Stimulated activated CD8-positive, alpha-beta memory T cell treated with anti-CD3 and anti-CD28 coated beads, Interleukin-15, amount 100 ng/mL, for 1 hour (primary cell): Measurements from ENCODE around the gene PCNT.
A peak's percentile ranks its signal among the peaks of the same experiment; 100 is the strongest.

Source experiments
- DNase-seq: peaks from one replicate; pipeline ENCODE4 v3.0.0-alpha.2; 2020; ENCODE audit warnings: low read depth

PCNT gene

DNA sequence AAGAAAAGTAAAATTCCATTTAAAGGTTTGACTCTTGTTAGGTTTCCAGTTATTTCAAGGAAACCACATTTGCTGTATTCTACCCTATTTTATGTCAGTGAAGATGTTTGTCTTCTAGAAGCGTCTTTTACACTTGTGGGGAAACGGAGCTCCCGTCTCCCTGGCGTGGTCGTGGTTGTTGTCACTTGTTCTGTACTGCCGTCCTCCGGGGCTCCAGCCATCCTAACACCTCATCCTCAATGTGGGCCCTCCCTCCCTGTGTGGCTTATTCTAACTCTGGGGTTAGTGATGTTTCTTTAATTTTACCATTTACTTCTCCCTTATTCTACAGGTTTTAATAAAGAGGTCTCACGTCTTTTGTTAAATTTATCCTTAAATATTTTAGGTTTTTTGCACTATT is 82.0 kb downstream of the PCNT start:
- no peak for DNase-seq

DNA sequence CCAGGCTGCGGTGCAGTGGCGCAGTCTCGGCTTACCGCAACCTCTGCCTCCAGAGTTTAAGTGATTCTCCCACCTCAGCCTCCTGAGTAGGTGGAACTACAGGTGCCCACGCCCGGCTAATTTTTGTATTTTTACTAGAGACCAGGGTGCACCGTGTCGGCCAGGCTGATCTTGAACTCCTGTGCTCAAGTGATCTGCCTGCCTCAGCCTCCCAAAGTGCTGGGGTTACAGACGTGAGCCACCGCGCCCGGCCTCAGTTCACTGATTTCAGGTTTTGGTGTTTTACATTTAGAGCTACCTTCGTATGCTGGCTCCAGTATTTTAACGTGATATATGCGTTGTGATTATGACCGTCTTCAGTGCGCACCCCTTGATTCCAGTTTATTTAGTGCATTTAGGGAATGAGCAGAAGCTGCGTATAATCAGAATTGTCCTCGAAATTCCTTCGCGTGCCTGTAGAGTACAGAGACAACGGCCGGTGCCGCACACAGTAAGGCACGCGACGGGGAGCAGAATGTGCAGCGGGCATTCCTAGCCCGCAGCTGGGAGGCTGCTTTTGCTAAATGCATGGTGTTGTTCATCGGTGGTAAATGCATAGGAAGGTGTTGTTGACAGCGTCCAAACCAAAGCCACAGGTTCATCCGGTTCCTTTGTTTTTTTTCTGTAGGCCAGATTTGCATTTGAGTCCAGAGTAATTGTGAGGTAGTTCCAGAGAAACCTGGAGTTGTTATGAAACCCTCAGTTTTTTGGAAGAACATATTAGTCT is 85.9 kb downstream of the PCNT start:
- DNase-seq: no peak

DNA sequence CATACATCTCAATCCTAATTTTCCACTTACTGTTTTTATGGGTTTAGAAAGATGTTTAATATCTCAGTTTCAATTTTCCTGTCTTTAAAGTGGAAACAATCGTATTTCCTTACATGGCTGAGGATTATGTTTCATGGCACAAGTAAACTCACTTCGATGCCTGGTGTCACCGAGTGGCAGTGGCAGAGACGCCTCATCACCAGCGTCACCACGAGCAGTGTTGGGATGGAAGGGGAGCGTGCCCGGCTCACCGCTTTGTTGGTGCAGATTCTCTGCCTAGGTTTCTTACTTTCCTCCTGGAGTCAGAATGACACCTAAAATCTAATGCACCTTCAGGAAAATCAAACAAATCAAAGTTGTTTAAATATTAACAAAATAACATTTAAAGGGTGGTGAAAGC is 86.6 kb downstream of the PCNT start:
- DNase-seq: no peak

DNA sequence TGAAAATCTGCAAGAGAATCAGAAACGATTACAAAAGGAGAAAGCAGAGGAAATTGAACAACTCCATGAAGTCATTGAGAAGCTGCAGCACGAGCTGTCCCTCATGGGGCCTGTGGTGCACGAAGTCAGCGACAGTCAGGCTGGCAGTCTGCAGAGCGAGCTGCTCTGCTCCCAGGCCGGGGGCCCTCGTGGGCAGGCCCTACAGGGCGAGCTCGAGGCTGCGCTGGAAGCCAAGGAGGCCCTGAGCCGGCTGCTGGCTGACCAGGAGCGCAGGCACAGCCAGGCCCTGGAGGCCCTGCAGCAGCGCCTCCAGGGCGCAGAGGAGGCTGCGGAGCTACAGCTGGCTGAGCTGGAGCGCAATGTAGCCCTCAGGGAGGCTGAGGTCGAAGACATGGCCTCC is 87.3 kb downstream of the PCNT start:
- no peak for DNase-seq

DNA sequence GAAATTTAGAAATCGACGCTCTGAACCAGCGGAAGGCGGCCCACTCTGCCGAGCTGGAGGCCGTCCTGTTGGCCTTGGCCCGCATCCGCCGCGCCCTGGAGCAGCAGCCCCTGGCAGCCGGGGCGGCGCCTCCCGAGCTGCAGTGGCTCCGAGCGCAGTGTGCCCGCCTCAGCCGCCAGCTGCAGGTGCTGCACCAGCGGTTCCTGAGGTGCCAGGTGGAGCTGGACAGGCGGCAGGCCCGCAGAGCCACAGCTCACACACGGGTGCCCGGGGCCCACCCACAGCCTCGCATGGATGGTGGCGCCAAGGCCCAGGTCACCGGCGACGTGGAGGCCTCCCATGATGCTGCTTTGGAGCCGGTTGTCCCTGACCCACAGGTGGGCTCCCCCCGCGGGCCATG is 87.7 kb downstream of the PCNT start:
- no peak for DNase-seq

DNA sequence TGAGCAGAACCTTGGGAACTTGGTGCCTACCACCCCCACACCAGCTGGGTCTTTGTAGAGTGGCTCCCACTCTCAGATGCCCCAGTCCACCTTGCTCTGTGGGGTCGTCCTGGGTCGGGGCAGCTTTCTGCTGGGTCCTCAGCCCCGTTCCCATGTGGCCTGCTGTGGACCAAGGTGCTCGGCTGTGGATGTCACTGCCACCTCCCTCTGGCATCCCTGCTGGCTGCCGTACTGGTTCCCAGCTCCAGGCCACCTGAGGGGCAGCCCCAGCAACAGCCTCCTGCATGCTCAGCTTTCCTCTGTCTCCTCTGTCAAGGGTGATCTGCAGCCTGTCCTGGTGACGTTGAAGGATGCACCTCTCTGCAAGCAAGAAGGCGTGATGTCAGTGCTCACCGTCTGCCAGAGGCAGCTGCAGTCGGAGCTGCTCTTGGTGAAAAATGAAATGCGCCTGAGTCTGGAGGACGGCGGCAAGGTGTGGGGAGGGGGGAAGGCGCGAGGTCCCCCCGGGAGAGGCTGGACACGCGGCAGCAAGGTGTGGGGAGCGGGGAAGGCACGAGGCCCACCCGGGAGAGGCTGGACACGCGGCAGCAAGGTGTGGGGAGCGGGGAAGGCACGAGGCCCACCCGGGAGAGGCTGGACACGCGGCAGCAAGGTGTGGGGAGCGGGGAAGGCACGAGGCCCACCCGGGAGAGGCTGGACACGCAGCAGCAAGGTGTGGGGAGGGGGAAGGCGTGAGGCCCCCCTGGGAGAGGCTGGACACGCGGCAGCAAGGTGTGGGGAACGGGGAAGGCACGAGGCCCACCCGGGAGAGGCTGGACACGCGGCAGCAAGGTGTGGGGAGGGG is 88.8 kb downstream of the PCNT start:
- no peak for DNase-seq

DNA sequence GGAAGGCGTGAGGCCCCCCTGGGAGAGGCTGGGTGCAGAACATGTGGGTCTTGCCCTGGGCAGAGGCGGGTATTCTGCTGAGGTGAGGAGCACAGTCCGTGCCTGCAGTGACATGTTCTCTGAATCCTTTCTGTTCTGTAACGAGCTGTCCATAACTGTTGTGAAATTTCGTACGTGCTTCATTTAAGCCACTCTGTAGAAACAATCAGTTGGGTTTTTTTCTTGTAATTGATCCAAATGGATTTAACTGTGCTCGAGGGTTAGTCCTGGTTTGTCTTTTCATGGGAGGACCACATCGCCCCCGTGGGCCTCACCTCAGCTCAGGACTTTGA is 89.4 kb downstream of the PCNT start:
- DNase-seq: no peak

DNA sequence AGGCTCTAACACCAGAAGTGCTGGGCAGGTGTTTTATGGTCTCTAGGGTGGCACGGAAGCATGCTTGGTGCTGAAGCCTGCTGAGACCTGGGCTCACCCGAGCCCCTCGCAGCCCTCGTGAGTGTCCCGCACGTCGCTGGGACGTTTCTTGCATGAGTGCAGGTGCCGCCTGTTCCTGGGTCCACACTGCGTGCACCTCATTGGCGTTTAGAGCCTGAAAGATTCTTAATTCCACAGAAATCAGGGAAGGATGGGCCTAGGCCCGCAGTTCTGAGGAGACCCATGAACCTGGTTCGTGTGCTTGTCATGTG is 91.0 kb downstream of the PCNT start:
- DNase-seq: no peak

DNA sequence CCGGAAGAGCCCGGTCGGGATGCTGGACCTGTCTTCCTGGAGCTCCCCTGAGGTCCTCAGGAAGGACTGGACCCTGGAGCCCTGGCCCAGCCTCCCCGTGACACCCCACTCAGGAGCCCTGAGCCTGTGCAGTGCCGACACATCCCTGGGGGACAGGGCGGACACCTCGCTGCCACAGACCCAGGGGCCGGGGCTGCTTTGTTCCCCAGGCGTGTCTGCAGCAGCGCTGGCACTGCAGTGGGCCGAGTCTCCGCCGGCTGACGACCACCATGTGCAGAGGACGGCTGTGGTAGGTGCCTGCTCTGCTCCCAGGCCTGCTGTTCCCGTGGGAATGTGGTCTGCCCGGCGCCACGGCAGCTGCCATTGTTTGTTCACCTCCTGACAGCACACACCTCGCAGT is 92.6 kb downstream of the PCNT start:
- DNase-seq: no peak

DNA sequence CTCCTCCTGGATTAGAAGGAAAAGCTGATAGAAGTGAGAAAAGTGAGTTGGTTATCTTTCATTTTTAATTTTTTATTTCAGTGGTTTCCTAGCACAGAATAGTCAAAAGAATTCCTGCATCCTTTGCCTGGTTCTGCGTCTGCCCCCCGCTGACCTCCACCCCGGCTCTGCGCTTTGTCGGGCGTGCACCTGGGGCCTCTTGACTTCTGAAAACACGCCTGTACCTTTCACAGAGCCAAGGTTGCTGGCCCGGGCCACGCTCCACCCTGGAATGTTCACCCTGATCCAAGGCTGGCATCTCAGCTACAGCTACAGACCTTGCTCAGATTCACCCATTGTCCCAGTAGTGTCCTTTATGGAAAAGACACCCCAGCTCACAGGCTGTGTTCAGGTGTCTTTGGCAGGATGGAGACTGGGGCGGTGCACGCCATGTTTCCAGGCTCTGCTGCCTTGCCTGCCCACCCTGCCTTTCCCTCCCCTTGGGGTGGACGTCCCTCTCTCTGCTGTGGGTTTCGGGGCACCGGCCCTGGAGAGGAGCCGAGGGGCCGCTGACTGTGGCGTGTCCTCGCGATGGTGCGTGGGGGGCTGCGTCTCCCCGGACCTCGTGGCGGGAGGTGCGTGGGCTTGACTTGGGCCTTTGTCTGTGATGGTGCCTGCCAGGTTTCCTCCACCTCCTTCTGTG is 94.5 kb downstream of the PCNT start:
- DNase-seq: no peak

DNA sequence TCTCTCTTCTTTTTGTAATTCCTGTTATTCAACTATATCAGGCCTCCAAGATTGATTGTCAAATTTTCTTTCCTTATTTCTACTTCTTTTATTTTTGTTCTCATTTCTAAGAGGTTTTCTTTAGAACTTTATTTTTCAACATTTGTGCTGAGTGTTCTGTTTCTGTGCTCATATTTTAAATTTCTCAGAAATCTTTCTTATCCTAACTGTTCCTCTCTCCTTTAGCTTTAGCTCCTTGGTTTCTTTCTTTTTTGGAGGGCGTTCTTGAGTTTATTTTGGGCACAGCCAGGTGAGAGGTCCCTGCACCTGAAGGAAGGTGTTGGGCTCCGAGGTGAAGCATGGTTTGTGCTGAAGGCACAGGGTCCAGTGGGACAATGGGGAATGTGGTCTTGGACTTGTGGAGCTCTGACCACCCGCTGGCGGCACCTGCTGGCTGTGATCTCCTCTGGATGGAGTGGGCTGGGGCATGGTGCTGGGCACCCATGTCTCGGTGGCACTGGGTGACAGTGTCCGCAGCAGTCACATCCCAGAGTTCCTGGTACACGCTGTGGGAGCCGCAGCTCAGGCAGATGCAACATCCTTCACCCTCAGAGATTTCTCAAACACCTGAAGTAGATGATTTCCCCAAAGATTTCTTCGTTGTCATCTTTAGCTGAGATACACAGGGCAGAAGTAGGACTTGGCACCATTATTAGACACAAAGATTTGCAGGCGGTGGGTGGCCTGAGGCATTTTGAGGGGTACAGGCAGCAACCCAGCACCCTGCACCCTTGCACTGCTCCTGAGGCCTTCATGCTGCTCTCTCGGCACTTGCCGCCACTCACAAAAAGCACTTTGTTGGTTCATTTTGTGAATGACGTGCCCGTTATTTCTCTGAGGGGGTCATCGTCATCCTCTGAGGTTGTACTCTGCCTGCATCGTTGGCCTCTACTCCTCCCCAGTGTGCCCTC is 96.6 kb downstream of the PCNT start:
- DNase-seq: no peak

DNA sequence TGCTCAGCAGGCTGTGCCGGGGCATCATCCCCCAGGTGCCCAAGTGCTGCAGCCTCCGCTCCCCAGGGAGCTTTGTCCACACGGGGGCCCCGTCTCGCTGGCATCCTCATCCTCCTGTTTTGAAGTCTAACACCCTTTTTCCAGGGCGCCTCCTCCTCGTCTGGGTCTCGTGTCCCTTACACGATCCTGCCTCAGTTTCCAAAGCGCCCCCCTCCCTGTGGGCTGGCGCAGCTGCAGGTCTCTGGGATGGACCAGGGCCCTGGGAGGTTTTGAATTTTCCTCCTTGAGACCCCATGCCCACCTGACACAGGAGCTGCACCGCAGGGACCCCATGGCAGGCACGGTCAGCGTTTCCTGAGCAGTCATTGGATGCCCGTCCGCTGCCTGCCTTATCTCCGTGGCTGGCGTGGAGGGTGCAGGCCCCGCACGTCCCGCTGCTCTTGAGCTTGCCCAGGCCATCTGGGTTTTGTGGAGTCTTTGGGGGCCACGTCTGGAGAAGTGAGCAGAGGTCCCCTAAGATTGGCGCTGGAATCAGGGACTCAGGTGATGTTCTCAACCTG is 97.3 kb downstream of the PCNT start:
- DNase-seq: no peak

DNA sequence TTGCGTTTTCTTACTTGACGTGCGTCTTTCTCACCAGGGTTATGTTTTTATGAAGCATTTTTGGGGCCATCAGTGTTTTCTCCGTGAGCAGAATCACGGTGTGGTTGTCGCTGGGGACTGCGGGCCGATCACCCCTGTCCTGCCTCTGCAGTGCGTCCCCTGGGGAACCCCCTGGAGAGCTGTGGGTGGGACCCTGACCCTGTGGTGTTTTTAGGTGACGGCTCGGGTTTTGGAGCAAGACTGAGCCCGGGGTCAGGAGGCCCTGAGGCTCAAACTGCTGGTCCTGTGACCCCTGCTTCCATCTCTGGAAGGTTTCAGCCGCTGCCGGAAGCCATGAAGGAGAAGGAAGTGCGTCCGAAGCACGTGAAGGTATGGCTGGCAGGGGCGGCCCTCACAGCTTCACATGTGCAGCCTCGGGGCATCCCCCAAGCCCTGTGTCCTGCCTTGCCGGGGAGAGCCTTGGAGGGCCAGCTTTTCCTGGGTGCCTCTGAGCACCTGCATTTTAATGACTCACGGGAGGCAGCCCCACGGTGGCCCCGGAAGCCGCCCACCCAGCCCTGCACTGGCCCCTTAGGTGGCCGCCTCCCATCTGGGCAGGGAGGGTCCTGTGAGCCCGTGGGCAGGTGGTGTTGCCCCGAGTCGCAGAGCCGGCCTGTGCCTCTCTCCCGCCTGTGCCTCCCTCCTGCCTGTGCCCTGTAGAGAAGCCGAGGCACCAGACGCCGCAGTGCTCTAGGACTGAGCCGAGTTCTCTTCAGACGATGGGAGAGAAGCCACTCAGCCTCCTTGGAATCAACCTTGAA is 98.0 kb downstream of the PCNT start:
- DNase-seq: no peak

DNA sequence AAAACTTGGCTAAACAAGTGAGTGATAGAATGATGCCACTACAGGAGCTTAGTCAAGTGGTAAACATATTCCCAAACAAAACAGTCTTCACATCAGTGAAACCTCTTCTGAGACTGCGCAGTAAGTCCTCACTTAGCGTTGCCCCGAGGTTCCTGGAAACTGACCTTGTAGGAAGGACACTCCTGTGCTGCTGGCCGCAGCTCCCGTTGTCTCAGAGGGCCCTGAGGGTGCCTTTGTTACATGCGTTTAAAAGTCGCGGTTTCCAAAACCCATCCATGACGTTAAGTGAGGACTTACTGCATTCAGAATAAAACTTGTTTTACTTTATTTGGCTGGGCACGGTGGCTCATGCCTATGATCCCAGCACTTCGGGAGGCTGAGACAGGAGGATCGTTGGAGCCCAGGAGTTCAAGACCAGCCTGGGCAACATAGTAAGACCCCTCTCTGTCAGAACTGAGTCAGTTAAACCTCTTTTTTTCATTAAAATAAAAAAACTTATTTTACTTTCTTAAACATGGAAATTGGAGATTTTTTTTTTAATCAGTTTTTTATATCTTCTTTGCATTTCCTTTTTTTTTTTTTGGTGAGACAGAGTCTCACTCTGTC is 98.8 kb downstream of the PCNT start:
- no peak for DNase-seq

DNA sequence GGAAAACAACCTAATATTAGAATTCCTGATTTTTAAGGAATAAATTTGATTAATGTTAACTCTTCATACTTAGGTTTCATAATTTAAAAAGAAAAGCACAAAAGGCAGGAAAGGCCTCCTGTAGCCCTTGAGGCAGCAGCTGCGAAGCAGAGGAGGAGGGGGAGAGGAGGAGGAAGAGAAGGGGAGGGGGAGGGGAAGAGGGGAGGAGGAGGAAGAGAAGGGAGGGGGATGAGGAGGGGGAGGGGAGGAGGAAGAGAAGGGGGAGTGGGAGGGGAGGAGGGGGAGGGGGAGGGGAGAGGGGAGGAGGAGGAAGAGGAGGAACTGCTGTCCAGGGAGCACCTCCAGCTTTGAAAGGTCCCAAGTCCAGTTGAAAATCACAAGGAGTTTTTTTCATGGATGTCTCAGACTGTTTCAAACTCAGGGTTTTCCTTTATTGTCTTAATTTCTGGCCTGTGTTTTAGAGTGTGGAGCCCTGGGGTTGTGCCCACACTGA is 99.6 kb downstream of the PCNT start:
- DNase-seq: no peak

DNA sequence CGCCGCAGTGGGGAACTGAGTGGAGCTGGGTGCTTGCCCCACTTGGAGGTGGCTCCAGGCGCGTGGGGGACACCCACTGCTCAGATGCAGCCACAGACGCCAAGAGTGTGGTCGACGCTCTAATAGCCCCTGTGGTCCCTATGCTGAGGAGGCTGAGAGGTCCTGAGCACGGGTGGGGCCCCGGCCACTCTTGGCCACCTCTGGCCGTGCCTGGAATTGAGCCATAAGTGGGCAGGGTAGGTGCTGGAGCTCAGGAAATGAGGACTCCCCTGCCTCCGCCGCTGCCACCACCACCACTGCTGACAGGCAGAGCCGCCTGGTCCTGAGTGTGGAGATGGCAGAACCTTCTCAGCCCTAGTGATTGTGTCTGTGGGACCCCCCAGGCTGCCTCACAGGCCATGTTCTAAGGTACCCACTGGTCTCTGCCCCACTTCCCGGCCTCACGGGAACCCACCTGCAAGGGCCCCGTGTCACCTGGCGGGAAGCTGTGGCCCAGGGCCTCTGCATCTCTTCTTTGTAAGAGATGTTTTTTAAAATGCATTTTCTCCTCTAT is 100.2 kb downstream of the PCNT start:
- no peak for DNase-seq

DNA sequence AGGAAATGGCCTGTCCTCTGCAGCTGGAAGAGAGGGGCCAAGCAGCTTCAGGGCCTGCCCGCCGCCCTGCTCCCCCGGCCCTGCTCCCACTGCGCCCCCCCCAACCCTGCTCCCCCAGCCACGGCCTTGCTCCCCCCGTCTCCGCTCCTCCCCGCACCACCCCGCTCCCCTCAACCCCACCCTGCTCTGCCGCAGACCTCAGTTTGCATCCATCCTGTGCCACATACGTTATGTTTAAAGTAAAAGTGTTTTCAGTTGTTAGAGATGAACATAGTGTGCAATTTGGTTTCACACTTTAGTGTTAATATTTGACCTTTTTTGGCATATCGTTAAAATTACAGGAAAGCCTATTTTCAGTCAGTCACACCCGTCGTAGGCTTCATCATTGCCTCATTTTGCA is 100.7 kb downstream of the PCNT start:
- DNase-seq: no peak

DNA sequence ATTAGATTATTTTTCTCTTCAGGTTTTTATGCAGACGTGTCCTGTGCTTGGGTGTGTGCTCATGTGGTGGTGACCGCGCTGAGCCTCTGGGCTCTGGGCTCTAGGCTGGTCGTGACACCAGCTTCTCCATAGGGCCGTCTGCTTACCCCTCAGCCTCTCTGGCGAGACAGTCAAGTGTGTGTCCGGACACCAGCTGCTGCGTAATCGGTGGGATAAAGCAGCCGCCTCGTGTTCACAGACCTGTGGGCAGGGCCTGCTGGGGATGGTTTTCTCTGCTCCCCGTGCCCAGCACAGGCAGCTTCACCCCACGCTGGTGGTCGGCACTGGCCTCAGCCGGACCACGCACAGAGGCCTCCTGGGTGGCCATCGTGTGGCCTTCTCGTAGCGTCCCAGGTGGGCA is 101.1 kb downstream of the PCNT start:
- DNase-seq: no peak

DNA sequence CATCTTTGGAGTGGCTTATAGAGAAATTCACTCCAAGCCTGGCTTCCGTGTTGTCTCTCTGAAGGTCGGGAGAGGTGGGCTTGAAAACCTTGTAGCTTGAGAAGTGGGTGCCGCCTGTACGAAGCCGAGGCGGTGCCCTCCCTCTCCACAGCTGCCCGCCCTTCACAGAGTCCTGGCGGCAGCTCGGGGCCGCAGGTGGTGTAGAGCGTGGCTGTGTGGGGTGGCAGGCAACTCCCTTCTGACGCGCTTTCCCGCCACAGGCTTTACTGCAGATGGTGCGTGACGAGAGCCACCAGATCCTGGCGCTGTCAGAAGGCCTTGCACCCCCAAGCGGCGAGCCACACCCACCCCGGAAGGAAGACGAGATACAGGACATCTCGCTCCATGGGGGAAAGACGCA is 101.6 kb downstream of the PCNT start:
- peak; percentile 38 for DNase-seq
